Prostate gland (tissue), 2 donors: ENCODE results near the gene USP34.

Source experiments
- POLR2A ChIP-seq: fragments of 450-650 bp; IDR thresholded peaks from one replicate; pipeline ENCODE4 v1.6.1; 2016; ENCODE audit warnings: antibody characterized with exemption, mild to moderate bottlenecking
- POLR2AphosphoS5 ChIP-seq: sonication (generic); formaldehyde crosslinking; IDR thresholded peaks from one replicate; pipeline ENCODE4 v1.6.1; 2017; ENCODE audit warnings: antibody characterized with exemption
- TF ChIP-seq, protein P1 (sequence below), 4 experiments: fragments of 200-600 bp in 2 of 4; fragments of 450-650 bp in 2 of 4; sonication (generic) in 2 of 4; IDR thresholded peaks; 1 replicate in 3 of 4; 2 replicates in 1 of 4; pipeline ENCODE4 v1.5.1; 2016 to 2019; ENCODE audit warnings: antibody characterized with exemption in 4 of 4, mild to moderate bottlenecking in 2 of 4, moderate library complexity in 2 of 4

- TF ChIP-seq, protein P1, sequence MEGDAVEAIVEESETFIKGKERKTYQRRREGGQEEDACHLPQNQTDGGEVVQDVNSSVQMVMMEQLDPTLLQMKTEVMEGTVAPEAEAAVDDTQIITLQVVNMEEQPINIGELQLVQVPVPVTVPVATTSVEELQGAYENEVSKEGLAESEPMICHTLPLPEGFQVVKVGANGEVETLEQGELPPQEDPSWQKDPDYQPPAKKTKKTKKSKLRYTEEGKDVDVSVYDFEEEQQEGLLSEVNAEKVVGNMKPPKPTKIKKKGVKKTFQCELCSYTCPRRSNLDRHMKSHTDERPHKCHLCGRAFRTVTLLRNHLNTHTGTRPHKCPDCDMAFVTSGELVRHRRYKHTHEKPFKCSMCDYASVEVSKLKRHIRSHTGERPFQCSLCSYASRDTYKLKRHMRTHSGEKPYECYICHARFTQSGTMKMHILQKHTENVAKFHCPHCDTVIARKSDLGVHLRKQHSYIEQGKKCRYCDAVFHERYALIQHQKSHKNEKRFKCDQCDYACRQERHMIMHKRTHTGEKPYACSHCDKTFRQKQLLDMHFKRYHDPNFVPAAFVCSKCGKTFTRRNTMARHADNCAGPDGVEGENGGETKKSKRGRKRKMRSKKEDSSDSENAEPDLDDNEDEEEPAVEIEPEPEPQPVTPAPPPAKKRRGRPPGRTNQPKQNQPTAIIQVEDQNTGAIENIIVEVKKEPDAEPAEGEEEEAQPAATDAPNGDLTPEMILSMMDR (IDR thresholded peaks at IDR 0.05) = no peak
- no peak for TF ChIP-seq POLR2AphosphoS5
- TF ChIP-seq POLR2A = no peak
These were observed 16.5 kb downstream of the USP34 start for GRCh38 chr2:61454383-61454782.
